ENCODE results near the gene MCF2L2. TPM values are rescaled to one million over a fixed set of nuclear protein-coding genes. Genes with fewer than 3 reads are reported as not detected.

The MCF2L2 gene
- polyA plus RNA-seq, 2 of the 4 experiments (the other 2 are of a cell fraction) = 0.03 to 0.05 TPM

DNA sequence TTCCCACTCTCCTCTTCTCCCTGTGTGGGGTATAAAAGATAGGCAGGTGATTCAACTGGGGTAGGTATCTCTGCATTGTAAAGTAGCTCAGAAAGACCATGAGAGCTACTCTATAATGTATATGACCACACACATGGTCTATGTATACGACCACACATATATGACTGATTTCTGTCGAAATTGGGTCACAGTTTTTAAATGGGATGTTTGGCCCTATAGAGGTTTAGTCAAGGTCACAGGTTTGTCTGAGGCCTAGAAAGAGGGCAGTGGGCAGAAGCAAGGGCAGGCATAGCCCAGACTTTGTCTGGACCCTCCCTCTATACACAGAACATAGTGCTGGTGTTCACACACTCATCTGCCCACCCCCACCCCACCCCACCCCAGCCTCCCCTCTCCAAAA lies 270.3 kb downstream of the MCF2L2 start:
- CTCF ChIA-PET = interaction anchor here (1.7 kb wide), 1 partner anchor 35 kb away, joined by 7 read pairs; no protein-coding TSS in a partner anchor
- Histone ChIP-seq H3K4me1 (no peaks in the 10 kb centered on the region), H3K27ac (no peak overlapping the region), H3K9me3 (no peaks in the 10 kb centered on the region), H3K4me3 (no peak overlapping the region), H3K4me2 (no peak overlapping the region)
- no peak for FAIRE-seq
- 59% methylated on average over 2 of the region's 2 CpGs for WGBS (ENCODE audit: missing lambda C conversion rate)
- DNase-seq (ENCODE audit: low read depth in 1 of 2, low spot score in 1 of 2) = no peak
- POLR2A ChIA-PET = no interaction called here
- ATAC-seq = no peak
- TF ChIP-seq, protein P1, sequence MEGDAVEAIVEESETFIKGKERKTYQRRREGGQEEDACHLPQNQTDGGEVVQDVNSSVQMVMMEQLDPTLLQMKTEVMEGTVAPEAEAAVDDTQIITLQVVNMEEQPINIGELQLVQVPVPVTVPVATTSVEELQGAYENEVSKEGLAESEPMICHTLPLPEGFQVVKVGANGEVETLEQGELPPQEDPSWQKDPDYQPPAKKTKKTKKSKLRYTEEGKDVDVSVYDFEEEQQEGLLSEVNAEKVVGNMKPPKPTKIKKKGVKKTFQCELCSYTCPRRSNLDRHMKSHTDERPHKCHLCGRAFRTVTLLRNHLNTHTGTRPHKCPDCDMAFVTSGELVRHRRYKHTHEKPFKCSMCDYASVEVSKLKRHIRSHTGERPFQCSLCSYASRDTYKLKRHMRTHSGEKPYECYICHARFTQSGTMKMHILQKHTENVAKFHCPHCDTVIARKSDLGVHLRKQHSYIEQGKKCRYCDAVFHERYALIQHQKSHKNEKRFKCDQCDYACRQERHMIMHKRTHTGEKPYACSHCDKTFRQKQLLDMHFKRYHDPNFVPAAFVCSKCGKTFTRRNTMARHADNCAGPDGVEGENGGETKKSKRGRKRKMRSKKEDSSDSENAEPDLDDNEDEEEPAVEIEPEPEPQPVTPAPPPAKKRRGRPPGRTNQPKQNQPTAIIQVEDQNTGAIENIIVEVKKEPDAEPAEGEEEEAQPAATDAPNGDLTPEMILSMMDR (IDR thresholded peaks at IDR 0.05) = no peak
- no peak for TF ChIP-seq MAZ (IDR thresholded peaks at IDR 0.05; ENCODE audit: borderline replicate concordance, low read depth, low read length)
- no peak for TF ChIP-seq JUNB (IDR thresholded peaks at IDR 0.05)
- TF ChIP-seq CBX8 (IDR thresholded peaks at IDR 0.05) = no peak
- TF ChIP-seq, protein P2, sequence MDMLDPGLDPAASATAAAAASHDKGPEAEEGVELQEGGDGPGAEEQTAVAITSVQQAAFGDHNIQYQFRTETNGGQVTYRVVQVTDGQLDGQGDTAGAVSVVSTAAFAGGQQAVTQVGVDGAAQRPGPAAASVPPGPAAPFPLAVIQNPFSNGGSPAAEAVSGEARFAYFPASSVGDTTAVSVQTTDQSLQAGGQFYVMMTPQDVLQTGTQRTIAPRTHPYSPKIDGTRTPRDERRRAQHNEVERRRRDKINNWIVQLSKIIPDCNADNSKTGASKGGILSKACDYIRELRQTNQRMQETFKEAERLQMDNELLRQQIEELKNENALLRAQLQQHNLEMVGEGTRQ (IDR thresholded peaks at IDR 0.05) = no peak
- no peak for TF ChIP-seq CHD2 (IDR thresholded peaks at IDR 0.05; ENCODE audit: low read length, partially characterized antibody)
- TF ChIP-seq ZC3H11A (IDR thresholded peaks at IDR 0.05) = no peak

DNA sequence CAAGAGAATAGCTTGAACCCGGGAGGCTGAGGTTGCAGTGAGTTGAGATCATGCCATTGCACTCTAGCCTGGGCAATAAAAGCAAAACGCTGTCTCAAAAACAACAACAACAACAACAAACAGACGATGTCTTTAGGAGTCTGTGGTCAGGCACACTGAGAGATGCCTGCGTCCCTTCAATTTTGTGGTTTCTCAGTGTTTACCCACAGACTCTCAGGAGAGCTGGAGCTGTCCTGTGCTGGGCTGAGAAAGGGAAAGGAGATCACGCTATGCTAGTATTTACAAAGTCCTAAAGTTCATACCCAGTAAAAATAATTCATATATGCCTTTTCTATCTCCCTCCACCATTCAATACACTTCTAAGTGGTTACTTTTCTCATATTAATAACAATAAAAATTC lies 272.2 kb downstream of the MCF2L2 start:
- DNase-seq (ENCODE audit: low read depth in 1 of 2, low spot score in 1 of 2) (no peak), ATAC-seq (no peak), FAIRE-seq (no peak)
- CTCF ChIA-PET = interaction anchor here (1.7 kb wide), 1 partner anchor 33 kb away, joined by 7 read pairs; no protein-coding TSS in a partner anchor
- POLR2A ChIA-PET = no interaction called here
- H3K4me3 ChIP-seq = no peak overlapping the region
- no peaks in the 10 kb centered on the region for H3K9me3 ChIP-seq
- WGBS (ENCODE audit: missing lambda C conversion rate) = 70% methylated on average over 5 of the region's 5 CpGs
- no peak overlapping the region for H3K4me2 ChIP-seq
- H3K4me1 ChIP-seq = no peaks in the 10 kb centered on the region
- H3K27ac ChIP-seq = no peak overlapping the region
- TF ChIP-seq, protein P3, sequence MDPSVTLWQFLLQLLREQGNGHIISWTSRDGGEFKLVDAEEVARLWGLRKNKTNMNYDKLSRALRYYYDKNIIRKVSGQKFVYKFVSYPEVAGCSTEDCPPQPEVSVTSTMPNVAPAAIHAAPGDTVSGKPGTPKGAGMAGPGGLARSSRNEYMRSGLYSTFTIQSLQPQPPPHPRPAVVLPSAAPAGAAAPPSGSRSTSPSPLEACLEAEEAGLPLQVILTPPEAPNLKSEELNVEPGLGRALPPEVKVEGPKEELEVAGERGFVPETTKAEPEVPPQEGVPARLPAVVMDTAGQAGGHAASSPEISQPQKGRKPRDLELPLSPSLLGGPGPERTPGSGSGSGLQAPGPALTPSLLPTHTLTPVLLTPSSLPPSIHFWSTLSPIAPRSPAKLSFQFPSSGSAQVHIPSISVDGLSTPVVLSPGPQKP (IDR thresholded peaks at IDR 0.05; ENCODE audit: low read depth, low read length) = no peak
- TF ChIP-seq SREBF2 (IDR thresholded peaks at IDR 0.05) (no peak), ZNF302 (CRISPR knock-in tag; IDR thresholded peaks at IDR 0.05) (no peak), FOSL2 (IDR thresholded peaks at IDR 0.05) (no peak), FOSL2 (CRISPR knock-in tag; IDR thresholded peaks at IDR 0.05) (no peak), KDM5A (IDR thresholded peaks at IDR 0.05) (no peak), EHF (CRISPR knock-in tag; IDR thresholded peaks at IDR 0.05) (no peak), HOXA7 (CRISPR knock-in tag; IDR thresholded peaks at IDR 0.05) (no peak), RAD21 (conservative IDR thresholded peaks at IDR 0.05 in 1 of 2, IDR thresholded peaks at IDR 0.05 in 1 of 2) (no peak), PHF8 (IDR thresholded peaks at IDR 0.05; ENCODE audit: borderline replicate concordance, low read depth) (no peak), FOXS1 (CRISPR knock-in tag; IDR thresholded peaks at IDR 0.05) (no peak), KDM1A (IDR thresholded peaks at IDR 0.05; ENCODE audit: low read depth) (no peak), BHLHE40 (IDR thresholded peaks at IDR 0.05; ENCODE audit: low read depth, low read length) (no peak), MAZ (IDR thresholded peaks at IDR 0.05; ENCODE audit: borderline replicate concordance, low read depth, low read length) (no peak)
- TF ChIP-seq, protein P2 (IDR thresholded peaks at IDR 0.05) = no peak
- TF ChIP-seq, protein P4, sequence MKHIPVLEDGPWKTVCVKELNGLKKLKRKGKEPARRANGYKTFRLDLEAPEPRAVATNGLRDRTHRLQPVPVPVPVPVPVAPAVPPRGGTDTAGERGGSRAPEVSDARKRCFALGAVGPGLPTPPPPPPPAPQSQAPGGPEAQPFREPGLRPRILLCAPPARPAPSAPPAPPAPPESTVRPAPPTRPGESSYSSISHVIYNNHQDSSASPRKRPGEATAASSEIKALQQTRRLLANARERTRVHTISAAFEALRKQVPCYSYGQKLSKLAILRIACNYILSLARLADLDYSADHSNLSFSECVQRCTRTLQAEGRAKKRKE (CRISPR knock-in tag; IDR thresholded peaks at IDR 0.05; ENCODE audit: low read depth) = no peak
